ENCODE measurements around the gene ENG.

The ENG gene

GRCh38 chr9:127899128-127899943 lies 44.9 kb upstream of the ENG start, which contains the start of gene ST6GALNAC6 (continued):
- no peak for TF ChIP-seq ZXDB (tag by site-specific recombination; IDR thresholded peaks at IDR 0.05)
- no peak for TF ChIP-seq ZNF112 (tag by site-specific recombination; IDR thresholded peaks at IDR 0.05)
- TF ChIP-seq, protein P1, sequence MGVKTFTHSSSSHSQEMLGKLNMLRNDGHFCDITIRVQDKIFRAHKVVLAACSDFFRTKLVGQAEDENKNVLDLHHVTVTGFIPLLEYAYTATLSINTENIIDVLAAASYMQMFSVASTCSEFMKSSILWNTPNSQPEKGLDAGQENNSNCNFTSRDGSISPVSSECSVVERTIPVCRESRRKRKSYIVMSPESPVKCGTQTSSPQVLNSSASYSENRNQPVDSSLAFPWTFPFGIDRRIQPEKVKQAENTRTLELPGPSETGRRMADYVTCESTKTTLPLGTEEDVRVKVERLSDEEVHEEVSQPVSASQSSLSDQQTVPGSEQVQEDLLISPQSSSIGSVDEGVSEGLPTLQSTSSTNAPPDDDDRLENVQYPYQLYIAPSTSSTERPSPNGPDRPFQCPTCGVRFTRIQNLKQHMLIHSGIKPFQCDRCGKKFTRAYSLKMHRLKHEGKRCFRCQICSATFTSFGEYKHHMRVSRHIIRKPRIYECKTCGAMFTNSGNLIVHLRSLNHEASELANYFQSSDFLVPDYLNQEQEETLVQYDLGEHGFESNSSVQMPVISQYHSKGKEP (tag by site-specific recombination; IDR thresholded peaks at IDR 0.05) = no peak
- no peak for TF ChIP-seq ZNF645 (tag by site-specific recombination; IDR thresholded peaks at IDR 0.05)
- no peak for TF ChIP-seq OSR2 (tag by site-specific recombination; IDR thresholded peaks at IDR 0.05)
- TF ChIP-seq, protein P2, sequence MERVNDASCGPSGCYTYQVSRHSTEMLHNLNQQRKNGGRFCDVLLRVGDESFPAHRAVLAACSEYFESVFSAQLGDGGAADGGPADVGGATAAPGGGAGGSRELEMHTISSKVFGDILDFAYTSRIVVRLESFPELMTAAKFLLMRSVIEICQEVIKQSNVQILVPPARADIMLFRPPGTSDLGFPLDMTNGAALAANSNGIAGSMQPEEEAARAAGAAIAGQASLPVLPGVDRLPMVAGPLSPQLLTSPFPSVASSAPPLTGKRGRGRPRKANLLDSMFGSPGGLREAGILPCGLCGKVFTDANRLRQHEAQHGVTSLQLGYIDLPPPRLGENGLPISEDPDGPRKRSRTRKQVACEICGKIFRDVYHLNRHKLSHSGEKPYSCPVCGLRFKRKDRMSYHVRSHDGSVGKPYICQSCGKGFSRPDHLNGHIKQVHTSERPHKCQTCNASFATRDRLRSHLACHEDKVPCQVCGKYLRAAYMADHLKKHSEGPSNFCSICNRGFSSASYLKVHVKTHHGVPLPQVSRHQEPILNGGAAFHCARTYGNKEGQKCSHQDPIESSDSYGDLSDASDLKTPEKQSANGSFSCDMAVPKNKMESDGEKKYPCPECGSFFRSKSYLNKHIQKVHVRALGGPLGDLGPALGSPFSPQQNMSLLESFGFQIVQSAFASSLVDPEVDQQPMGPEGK (tag by site-specific recombination; IDR thresholded peaks at IDR 0.05) = no peak; the same call in 1 of the 2 replicates
- no peak for TF ChIP-seq ZNF132 (tag by site-specific recombination; IDR thresholded peaks at IDR 0.05; ENCODE audit: borderline replicate concordance)
- no peak for TF ChIP-seq ZNF707 (tag by site-specific recombination; IDR thresholded peaks at IDR 0.05)
- TF ChIP-seq GLIS2 (tag by site-specific recombination; IDR thresholded peaks at IDR 0.05) = peak; percentile 73
- TF ChIP-seq BCL11A (tag by site-specific recombination; IDR thresholded peaks at IDR 0.05; ENCODE audit: low read depth) = no peak
- TF ChIP-seq KLF10 (tag by site-specific recombination; IDR thresholded peaks at IDR 0.05) = no peak
- no peak for TF ChIP-seq BCL11B (tag by site-specific recombination; IDR thresholded peaks at IDR 0.05; ENCODE audit: low read depth)
- no peak for TF ChIP-seq ZNF76 (tag by site-specific recombination; IDR thresholded peaks at IDR 0.05; ENCODE audit: borderline replicate concordance, low read depth)
- no peak for TF ChIP-seq ZNF558 (tag by site-specific recombination; IDR thresholded peaks at IDR 0.05)
- no peak for TF ChIP-seq KLF9 (tag by site-specific recombination; IDR thresholded peaks at IDR 0.05; ENCODE audit: low read depth)
- TF ChIP-seq ZNF274 (IDR thresholded peaks at IDR 0.05; ENCODE audit: low read length) = no peak
- TF ChIP-seq ZNF274 (tag by site-specific recombination; IDR thresholded peaks at IDR 0.05; ENCODE audit: borderline replicate concordance) = no peak
- TF ChIP-seq HOXC10 (CRISPR knock-in tag; IDR thresholded peaks at IDR 0.05) = no peak
- no peak for TF ChIP-seq ZNF404 (tag by site-specific recombination; IDR thresholded peaks at IDR 0.05)
- TF ChIP-seq ZNF133 (tag by site-specific recombination; IDR thresholded peaks at IDR 0.05) = no peak

DNA sequence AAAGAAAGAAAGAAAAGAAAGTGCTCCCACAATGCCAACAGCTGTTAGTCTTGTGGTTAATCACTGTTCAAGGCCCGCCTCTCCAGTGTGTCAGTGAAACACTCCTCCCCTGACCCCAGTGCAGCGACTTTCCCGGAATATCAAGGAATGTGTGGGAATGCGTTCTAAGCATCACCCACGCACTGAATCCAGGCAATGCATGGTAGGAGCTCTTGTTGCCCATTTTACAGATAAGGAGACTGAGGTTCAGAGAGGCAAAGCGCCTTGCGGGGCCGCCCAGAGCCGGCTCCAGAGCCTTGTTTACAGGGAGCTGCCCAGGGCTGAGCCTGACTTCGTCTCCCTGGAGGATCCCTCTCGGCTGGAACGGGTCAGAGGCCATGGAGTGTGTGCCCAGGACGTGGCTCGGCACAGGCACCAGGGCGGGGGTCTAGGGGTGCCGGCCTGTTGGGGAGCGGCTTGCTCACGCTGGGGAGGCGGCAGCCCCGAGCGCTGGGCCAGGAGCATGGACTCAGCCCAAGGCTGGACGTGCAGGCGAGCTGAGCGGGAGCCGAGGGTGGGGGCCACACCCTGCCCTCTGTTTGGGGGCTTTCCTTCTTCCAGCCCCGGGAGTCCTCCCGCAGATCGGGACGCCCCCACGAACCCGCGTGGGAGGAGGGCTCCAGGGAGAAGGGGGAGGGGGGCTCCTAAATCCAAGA lies 44.1 kb upstream of the ENG start:
- Histone ChIP-seq H3K4me1 (ENCODE audit: control insufficient read depth, insufficient read depth, low read length) (no peaks in the 10 kb centered on the region), H3K9me3 (ENCODE audit: control insufficient read depth, insufficient read depth, low read depth, low read length) (no peaks in the 10 kb centered on the region), H3K36me3 (ENCODE audit: control insufficient read depth in 2 of 2, insufficient read depth in 1 of 2, low read length in 2 of 2) (peaks cover 0 to 33% of the 10 kb centered on the region in 2 experiments; a peak in 1 of 3 replicates), H3K27ac (ENCODE audit: extremely low read depth, low read depth, low read length) (peak overlapping the region; percentile 78; the same call in 1 of the 2 replicates), H3K4me3 (ENCODE audit: low read depth, low read length) (peak overlapping the region; percentile 86)
- ChIA-PET CTCF (interaction anchor here (0.6 to 0.9 kb wide), 5 partner anchors 8 to 111 kb away, joined by 3 to 5 read pairs (median 3); no protein-coding TSS in a partner anchor), POLR2A (interaction anchor here (0.6 to 2.0 kb wide), 5 partner anchors 9 to 1128 kb away, joined by 3 to 9 read pairs (median 4); partner anchors contain the start of genes LRSAM1, RPL12 and ST6GALNAC4)
- 0 out of 2 replicates have a peak, but pooled peaks have one; percentile 43 for TF ChIP-seq KLF8 (tag by site-specific recombination; IDR thresholded peaks at IDR 0.05)
- peak; percentile 63 for TF ChIP-seq EGR2 (tag by site-specific recombination; IDR thresholded peaks at IDR 0.05; ENCODE audit: low read depth)
- no peak for TF ChIP-seq ZNF621 (tag by site-specific recombination; IDR thresholded peaks at IDR 0.05)
- no peak for TF ChIP-seq GLI4 (tag by site-specific recombination; IDR thresholded peaks at IDR 0.05)
- TF ChIP-seq YY2 (tag by site-specific recombination; IDR thresholded peaks at IDR 0.05) = no peak
- TF ChIP-seq HOXA7 (CRISPR knock-in tag; IDR thresholded peaks at IDR 0.05; ENCODE audit: borderline replicate concordance) = no peak
- peak; percentile 60 for TF ChIP-seq ZSCAN30 (tag by site-specific recombination; IDR thresholded peaks at IDR 0.05)
- TF ChIP-seq ZBTB8A (tag by site-specific recombination; IDR thresholded peaks at IDR 0.05) = no peak
- peak; percentile 54 for TF ChIP-seq ZFHX2 (tag by site-specific recombination; conservative IDR thresholded peaks at IDR 0.05)
- no peak for TF ChIP-seq ZNF544 (tag by site-specific recombination; IDR thresholded peaks at IDR 0.05)
- no peak for TF ChIP-seq ZNF530 (tag by site-specific recombination; IDR thresholded peaks at IDR 0.05; ENCODE audit: low read depth)
- no peak for TF ChIP-seq ZNF560 (tag by site-specific recombination; IDR thresholded peaks at IDR 0.05; ENCODE audit: borderline replicate concordance)
- TF ChIP-seq ZBTB20 (tag by site-specific recombination; IDR thresholded peaks at IDR 0.05) = peak; percentile 58

Data from HEK293 (cell line).